ENCODE results near the gene ANO4.

DNA sequence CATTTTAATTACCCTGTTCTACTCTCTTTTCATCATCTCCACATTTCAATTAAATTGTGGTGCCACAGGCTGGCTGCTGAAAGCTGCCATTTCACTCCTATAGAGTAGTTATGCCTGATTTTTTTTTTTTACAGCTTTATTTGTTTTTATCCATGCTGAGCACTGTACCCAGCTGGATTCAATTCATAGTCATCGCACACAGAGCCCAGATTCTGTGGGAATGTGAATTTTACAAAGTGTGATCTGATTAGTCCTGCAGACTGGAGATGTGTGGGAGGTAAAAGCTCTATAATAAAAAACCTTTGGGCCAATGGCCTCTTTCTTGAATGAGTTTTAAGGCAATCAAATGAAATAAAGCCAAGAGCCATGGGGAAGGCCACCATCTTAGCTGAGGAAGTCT is 190.2 kb downstream of the ANO4 start:
- TF ChIP-seq EZH2 (IDR thresholded peaks at IDR 0.05) = no peak
- TF ChIP-seq POLR2AphosphoS5 (IDR thresholded peaks at IDR 0.05; ENCODE audit: borderline replicate concordance, low read depth, low read length) = no peak
- no peak for TF ChIP-seq FOXP2 (optimal IDR thresholded peaks at IDR 0.05; ENCODE audit: control extremely low read depth, extremely low read length, insufficient read depth)
